Endometrial microvascular endothelial cells (primary cell): ENCODE measurements around the gene TANGO6. TPM values are rescaled to one million over a fixed set of nuclear protein-coding genes. Genes with fewer than 3 reads are reported as not detected.

ENCODE experiments used
- in situ Hi-C: cut with HindIII; loops from 2 replicates; pipeline ENCODE4 v1.10.0; 2017; ENCODE audit warnings: low sequenced_read_pairs, low pct_unique_long_range_greater_than_20kb; ENCODE audit errors: inconsistent ontology term
- total RNA-seq: library from RNA; depleted of rRNA; stranded (reverse); fragments of >200 nt; gene quantifications from one replicate; pipeline ENCODE4 v1.2.3, GENCODE V29; 2015; ENCODE audit errors: inconsistent ontology term

Gene TANGO6
- total RNA-seq, 1 donor from 2014 or later = 11.3 TPM

GRCh38 chr16:68902003-68902968 is 59.0 kb downstream of the TANGO6 start:
- in situ Hi-C loops = loop anchor here (25.0 kb wide), 1 partner anchor 210 kb away; the partner anchor contains the start of gene HAS3

DNA sequence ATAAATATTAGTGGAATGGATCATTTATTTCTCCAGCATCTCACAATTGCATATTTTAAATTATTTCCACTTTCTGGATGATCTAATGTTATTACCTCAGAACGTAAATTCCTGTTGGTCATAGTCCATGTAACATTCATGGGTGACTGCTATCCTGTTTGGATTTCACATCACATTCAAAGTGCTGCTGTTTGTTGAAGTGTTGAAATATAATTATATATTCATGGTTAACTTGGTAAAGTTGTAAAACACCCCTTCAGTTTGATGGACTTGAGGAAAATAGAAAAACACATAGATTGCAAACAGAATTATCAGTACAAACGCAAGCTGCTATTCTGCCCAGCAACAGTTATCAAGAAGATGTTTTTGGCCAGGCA is 59.6 kb downstream of the TANGO6 start:
- in situ Hi-C loops = loop anchor here (25.0 kb wide), 1 partner anchor 209 kb away; the partner anchor contains the start of gene HAS3

DNA sequence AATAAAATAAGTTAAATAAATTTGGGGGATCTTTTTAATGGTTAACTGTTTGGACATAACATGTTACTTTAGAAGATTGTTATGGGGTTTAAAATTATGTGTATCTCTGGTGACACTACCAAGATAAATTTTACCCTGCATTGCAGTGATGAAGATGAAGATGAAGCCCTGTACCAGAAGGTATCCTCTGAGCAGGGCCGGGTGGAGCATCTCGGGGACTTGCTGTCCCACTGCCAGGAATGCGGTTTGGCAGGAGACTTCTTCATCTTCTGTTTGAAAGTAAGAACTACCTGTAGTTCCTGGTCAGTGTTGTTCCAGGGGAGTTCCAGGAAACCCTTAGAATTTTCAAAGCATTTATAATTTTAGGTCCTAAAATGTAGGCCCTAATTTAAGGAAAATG is 64.0 kb downstream of the TANGO6 start:
- in situ Hi-C loops = loop anchor here (25.0 kb wide), 1 partner anchor 205 kb away; the partner anchor contains the start of gene HAS3

DNA sequence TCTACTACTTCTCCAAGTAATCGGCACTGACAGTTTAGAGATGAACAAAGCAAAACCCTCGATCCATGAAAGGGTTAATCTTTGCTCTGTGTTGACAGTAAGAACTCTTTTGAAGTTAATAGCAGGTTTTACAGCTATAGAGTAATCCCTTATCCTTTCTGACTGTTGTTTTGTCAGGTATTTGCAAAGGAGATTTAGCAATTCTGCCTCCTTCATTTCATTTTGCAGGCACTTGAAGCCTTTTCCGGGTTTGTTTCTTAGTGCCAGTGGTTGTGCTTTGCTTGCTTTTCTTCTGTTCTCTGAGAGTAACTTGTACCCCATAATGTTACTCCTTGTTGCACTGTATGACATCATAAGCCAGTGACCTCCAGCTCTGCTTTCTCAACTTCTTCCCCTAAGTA is 64.5 kb downstream of the TANGO6 start:
- in situ Hi-C loops = loop anchor here (25.0 kb wide), 1 partner anchor 205 kb away; the partner anchor contains the start of gene HAS3

GRCh38 chr16:68909099-68909733 is 65.9 kb downstream of the TANGO6 start:
- in situ Hi-C loops = loop anchor here (25.0 kb wide), 1 partner anchor 203 kb away; the partner anchor contains the start of gene HAS3

GRCh38 chr16:68910051-68910450 is 66.7 kb downstream of the TANGO6 start:
- in situ Hi-C loops = loop anchor here (25.0 kb wide), 1 partner anchor 202 kb away; the partner anchor contains the start of gene HAS3

DNA sequence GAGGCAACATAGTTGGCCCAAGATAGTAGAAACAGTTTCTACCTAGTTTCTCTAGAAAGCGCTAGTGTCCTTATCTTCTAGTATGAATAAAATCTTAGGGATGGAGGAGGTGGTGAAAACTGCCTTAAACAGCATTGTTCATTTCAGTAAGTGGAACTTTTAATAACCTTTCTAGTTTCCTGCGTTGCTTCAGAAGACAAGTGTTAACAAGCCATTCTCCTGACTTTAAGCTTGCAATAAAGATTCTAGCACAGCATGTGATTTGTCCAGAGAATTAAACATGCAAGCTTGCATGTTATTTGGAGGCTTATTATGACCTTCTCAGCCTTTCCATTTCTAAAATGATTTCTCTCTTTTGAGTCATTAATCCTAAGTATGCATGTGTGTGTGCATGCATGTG is 72.3 kb downstream of the TANGO6 start:
- in situ Hi-C loops = loop anchor here (25.0 kb wide), 1 partner anchor 197 kb away; the partner anchor contains the start of gene HAS3

GRCh38 chr16:68917541-68917940 is 74.2 kb downstream of the TANGO6 start:
- in situ Hi-C loops = loop anchor here (25.0 kb wide), 1 partner anchor 195 kb away; the partner anchor contains the start of gene HAS3

DNA sequence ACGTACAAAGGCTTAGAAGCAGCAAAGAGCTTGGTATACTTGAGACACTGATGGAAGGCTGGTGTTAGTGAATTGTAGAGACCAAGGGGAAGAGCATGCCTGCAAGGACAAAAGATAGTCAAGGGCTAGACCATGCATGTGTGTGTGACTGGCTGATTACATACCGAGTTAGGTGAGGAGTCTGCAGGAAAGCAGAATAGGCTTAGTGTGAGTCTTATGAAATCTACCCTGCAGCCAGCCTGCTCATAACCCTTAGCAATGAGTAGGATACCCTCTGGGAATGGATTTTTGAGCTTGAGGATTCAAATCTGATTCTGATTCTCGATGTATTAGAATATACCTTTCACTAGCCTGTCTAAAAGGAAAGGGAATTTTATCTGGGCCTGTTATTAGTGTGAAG is 77.0 kb downstream of the TANGO6 start:
- in situ Hi-C loops = loop anchor here (25.0 kb wide), 1 partner anchor 192 kb away; the partner anchor contains the start of gene HAS3

GRCh38 chr16:68921637-68922036 is 78.3 kb downstream of the TANGO6 start:
- in situ Hi-C loops = loop anchor here (25.0 kb wide), 1 partner anchor 191 kb away; the partner anchor contains the start of gene HAS3

DNA sequence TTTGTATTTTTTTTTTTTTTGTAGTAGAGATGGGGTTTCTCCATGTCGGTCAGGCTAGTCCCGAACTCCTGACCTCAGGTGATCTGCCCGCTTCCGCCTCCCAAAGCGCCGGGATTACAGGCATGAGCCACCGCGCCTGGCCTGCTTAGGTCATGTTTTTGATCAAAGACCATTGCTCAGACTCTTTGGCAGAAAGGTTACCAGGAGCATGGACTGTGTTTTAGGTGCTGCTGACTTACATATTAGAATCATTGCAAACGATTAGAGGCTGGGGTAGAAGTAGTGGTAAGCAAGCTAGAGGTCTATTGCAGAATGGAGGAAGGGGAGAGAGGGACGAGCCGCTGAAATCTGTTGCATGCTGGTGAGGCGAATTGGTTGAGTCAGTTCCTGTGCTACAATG is 79.8 kb downstream of the TANGO6 start:
- in situ Hi-C loops = loop anchor here (25.0 kb wide), 1 partner anchor 189 kb away; the partner anchor contains the start of gene HAS3

DNA sequence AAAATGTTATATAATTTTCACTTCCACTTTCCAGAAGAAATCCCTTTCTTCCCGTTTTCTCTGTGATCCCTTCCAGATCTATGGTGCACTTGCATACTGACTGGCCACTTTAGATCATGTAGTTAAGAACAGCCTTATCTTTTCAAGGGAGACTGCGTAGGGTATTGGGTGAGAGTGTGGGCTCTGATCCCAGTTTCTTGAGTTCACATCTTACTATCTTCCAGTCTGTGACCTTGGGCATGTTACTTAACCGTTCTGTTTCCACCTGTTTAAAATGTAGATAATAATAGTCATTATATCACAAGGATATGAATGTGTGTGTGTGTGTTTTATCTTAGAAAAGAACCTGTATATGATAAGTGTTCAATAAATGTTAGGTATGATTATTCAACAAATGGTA is 83.7 kb downstream of the TANGO6 start:
- in situ Hi-C loops = no loop called here

GRCh38 chr16:68931196-68931595 is 87.9 kb downstream of the TANGO6 start:
- in situ Hi-C loops = no loop called here

GRCh38 chr16:68934402-68934801 is 91.1 kb downstream of the TANGO6 start:
- in situ Hi-C loops = no loop called here

- in situ Hi-C loops = no loop called here
These were observed 91.7 kb downstream of the TANGO6 start for GRCh38 chr16:68935008-68935407.

DNA sequence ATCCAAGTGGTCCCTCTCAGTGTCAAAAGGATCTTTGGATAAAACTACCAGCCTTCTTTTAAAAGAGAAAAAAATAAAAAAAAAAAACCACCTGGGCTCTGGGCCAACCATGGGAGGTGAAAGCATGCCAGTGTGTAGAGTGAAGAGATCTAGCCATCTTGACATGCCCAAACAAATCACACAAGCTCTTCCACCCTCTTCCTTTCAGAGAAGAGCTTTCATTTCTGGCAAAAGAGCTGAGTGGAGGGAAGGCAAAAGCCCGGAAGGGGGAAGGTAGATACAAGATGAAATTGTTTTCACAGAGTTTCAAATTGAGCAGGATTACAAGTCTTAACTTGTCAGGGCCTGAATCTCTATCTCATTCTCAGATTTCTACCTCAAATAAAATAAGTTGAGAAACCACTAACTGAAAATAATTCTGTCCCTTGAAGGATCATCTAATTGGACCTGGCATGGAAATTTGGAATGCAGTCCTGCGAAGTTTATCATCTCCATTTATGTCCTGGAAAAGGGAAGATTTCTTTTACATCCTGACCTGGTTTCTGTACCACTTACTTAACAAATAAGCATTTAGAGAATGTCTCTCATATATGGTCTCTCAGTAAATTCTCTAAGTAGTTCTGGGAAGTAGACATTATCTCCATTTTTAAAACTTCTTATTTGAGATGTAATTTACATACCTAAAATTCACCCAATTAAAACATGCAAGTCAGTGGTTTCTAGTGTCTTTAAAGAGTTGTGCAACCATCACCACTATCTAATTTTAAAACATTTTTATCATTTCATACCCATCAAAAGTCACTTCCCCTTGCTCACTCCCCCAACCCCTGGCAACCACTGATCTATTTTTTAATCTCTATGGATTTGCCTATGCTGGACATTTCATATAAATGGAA is 93.7 kb downstream of the TANGO6 start:
- in situ Hi-C loops = no loop called here

DNA sequence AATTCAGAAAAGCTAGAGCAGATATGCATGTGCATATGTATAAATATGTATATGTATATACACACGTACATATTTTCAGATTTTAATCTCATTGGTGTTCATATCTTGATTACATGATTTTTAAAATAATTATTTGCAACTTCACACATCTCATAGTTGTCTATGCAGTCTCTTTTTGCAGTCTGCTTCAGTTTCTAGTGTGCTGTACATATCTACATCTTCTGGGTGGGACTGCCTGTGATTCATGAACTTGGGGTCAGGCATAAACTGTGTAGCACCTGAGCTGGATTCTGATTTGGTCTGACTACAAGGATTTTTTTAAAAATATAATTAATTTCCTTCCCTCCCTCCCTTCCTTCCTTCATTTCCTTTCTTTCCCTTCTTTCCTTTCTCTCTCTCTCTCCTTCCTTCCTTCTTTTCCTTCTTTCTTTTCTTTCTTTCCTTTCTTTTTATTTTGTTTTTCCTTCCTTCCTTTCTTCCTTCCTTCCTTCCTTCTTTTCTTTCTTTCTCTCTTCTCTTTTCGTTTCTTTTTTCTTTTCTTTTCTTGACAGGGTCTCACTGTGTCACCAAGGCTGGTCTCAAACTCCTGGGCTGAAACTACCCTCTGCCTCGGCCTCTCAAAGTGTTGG is 96.5 kb downstream of the TANGO6 start:
- in situ Hi-C loops = no loop called here

DNA sequence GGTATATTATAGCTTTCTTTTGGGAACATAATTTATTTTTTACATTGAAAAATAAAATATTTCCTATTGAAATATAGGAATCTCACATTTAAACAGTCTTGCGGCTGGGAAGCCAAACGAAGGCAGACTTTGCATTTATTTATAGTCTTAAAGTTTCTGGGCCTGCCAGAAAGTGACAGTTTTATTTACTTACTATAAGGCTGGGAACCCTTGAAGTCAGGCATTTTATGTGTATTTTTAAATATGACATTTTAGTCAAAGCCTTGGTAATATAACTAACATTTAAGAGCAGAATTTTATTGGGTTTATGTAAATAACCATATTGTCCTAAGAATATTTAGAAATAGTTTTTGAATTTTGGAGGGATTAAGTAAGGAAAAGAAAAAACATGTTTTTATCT is 97.5 kb downstream of the TANGO6 start:
- in situ Hi-C loops = no loop called here
